Measurements from ENCODE around the gene NEURL1B.

GRCh38 chr5:172606156-172606785 lies 34.8 kb upstream of the NEURL1B start:
- TF ChIP-seq, protein P1, sequence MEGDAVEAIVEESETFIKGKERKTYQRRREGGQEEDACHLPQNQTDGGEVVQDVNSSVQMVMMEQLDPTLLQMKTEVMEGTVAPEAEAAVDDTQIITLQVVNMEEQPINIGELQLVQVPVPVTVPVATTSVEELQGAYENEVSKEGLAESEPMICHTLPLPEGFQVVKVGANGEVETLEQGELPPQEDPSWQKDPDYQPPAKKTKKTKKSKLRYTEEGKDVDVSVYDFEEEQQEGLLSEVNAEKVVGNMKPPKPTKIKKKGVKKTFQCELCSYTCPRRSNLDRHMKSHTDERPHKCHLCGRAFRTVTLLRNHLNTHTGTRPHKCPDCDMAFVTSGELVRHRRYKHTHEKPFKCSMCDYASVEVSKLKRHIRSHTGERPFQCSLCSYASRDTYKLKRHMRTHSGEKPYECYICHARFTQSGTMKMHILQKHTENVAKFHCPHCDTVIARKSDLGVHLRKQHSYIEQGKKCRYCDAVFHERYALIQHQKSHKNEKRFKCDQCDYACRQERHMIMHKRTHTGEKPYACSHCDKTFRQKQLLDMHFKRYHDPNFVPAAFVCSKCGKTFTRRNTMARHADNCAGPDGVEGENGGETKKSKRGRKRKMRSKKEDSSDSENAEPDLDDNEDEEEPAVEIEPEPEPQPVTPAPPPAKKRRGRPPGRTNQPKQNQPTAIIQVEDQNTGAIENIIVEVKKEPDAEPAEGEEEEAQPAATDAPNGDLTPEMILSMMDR (IDR thresholded peaks at IDR 0.05), result no peak
- TF ChIP-seq POLR2A (IDR thresholded peaks at IDR 0.05), result no peak

All from gastroesophageal sphincter (tissue), 3 donors.